GM19438 (cell line): ENCODE results near the gene KRTAP10-4.
"Not testable (repeated sequence)": the region's sequence is repeated elsewhere in the genome, so short reads cannot be mapped to it uniquely, and the experiment has no call there.

Source experiments
- ATAC-seq: cut with Tn5 transposase; IDR thresholded peaks from one replicate; pipeline ENCODE4 v1.9.1; 2021; ENCODE audit warnings: low read depth; ENCODE audit not compliant: unreplicated experiment

Gene KRTAP10-4

GRCh38 chr21:44573630-44574456 is at the start of gene KRTAP10-4:
Gene KRTAP10-4, plus strand, starts transcription at chr21:44573729. Its CDS starts 30 bp downstream, at chr21:44573759.
- ATAC-seq, result not testable (repeated sequence)

DNA sequence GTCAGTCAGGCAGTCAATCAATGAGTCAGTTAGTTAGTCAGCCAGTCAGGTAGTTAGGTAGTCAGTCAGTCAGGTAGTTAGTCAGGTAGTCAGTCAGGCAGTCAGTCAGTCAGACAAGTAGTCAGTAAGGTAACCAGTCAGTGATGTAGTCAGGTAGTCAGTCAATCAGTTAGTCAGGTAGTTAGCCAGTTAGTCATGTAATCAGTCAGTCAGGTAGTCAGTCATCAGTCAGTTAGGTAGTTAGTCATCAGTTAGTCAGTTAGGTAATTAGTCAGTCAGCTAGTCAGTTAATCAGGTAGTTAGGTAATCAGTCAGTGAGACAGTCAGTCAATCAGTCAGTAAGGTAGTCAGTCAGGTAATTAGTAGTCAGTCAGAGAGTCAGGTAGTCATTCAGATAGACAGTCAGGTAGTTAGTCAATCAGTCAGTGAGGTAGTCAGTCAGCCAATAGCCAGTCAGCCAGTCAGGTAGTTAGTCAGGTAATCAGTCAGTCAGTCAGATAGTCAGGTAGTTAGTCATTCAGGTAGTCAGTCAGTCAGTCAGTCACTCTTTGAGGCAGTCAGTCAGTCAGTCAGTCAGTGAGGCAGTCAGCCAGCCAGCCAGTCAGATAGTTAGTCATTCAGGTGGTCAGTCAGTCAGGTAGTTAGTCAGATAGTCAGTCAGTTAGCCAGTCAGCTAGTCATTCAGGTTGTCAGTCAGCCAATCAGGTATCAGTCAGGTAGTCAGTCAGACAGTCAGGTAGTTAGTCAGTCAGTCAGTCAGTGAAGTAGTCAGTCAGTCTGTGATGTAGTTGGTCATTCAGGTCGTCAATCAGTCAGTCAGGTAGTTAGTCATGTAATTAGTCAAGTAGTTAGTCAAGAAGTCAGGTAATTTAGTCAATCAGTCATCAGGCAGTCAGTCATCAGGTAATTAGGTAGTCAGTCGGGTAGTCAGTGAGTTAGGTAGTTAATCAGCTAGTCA is 48.8 kb upstream of the KRTAP10-4 start:
- ATAC-seq, result no peak

- no peak for ATAC-seq
Observed at GRCh38 chr21:44525391-44526095, 48.0 kb upstream of the KRTAP10-4 start.

- ATAC-seq, result no peak
Observed at GRCh38 chr21:44526096-44526997, 47.2 kb upstream of the KRTAP10-4 start.

DNA sequence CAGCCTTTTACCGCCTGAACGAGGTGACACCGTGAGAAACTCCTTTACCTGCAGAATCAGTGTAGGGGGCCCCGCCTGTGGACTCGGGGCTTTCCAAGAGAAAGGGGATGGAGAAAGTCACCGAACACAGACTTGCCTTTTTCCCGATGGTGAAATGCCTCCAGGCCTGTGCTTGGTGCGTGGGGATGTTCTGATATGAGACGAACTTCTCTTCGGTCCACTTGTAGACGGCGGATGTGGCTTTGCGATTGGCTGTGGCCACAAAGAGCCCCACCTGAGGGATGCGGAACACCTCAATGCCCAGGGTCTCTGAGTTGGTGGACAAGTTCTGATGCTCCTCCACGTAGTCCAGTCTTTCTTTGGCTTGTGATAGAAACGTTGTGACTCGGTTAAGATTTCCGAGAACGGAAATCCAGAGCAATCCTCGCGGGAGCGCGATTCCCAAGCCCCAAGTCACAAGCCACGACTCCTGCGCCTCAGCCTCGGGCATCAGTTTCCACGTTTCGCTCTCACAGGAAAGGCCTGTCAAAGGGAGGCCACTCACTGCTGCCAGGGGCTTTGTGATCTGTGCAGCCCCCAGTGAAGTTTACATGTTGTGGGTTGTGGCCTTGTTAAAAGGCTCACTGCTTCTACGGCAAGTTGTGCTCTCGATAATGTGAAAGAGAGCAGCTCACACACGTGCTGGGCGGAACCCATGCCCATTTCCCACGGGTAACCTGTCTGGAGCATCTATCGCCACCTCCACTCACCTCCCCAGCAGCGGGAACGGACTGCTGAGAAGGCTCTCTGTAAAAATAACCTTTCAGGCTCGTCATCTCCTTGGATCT is 46.2 kb upstream of the KRTAP10-4 start:
- ATAC-seq, result no peak

DNA sequence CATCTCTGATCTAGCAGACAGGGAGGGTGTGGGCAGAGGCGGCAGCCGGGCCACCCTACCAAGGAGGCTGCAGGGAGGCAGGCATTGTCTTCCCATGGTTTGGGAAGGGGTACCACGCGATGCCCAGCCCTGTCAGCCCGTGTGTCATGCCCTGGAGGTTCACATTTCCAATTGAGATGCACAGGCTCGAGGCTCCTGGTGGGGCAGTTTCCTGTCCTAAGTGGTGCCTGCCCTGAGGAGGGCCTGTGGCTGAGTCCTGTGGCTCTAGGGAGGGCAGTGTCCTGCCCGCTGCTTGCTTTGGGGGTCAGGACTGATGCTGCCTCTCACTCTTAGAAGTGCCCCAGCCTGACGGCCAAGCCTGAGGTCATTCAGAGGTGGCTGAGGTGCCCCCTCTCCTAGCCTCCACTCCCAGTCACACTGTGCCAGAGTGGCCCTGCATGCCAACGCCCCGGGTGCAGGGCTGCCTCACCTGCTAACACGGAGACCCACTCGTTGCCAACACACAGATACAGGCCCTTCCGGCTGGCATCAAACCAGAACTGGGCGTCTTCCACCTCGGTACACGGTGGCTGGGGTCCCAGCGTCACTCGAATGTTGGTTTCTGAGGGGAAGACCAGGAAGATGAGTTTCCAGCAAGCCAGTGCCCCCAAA is 45.4 kb upstream of the KRTAP10-4 start:
- no peak for ATAC-seq

GRCh38 chr21:44528634-44528995 is 44.9 kb upstream of the KRTAP10-4 start:
- ATAC-seq, result no peak

DNA sequence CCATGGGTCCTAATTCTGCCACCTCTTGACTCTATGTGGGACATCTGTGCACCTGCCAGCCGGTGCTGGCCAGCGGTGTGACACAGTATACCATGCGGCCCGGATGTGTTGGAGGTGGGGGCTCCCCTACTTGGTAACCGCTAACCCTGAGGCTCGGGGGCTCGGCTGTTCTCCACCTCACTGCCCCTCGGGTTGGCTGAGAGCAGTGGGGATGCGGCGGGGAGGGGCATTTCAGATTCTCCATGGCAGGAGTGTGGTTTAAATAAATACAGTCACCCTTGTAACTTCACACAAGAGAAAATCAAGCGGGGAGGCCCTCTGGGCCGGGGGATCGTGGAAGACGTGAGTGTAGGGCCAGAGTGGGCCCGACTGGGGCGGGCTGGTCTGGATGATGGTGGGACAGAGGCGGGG is 44.5 kb upstream of the KRTAP10-4 start:
- no peak for ATAC-seq

DNA sequence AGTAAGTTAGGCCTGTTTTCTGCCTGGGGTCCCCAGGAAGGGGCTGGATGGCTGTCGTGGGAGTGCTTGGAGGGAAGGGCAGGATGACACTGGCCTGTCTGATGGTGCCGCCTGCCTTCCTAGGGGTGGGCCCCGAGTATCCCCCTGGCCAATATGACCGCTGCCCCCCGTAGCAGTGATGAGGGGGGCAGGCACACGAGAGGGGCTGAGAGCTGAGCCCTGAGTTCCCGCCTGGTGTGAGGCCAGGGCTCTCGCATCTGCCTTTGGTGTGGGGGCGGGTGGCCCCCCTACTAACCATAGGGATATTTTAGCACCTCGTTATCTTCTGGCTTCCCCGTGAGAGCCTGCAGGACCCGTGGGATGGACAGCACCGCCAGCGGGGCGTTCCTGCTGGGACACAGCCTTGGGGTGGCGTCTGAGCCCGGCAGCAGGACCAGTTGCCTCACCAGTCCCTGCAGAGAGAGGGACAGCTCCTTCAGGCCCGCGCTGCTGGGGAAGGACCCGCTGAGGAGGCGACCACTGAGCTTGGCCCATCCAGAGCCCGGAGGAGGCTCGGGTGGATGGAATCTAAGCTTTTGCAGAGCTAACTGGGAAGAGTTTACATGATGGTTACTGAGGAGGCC is 43.9 kb upstream of the KRTAP10-4 start:
- no peak for ATAC-seq

DNA sequence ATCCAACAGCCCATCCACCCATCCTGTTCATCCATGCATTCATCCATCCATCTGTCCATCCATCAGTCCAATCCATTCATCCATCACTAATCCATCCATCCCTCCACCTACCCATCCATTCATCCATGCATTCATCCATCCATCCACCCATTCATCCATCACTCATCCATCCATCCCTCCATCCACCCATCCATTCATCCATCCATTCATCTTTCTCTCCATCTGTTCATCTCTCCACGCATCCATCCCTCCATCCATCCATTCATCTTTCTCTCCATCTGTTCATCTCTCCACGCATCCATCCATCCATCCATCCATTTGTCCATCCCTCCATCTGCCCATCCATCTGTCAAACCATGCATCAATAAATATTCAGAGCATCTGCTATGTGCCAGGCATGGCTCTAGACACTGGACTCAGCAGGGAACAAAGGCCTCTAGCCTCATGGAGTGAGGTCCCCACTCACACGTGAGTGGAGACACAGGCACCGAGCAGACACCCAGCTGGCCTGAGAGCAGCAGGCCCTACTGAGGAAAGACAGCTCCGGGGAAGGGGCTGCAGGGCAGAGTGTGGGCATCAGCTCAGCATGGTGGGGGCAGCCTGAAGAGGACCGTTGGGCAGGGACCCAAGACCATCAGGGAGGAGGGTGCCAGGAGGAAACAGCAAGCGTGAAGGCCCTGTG is 43.2 kb upstream of the KRTAP10-4 start:
- no peak for ATAC-seq

DNA sequence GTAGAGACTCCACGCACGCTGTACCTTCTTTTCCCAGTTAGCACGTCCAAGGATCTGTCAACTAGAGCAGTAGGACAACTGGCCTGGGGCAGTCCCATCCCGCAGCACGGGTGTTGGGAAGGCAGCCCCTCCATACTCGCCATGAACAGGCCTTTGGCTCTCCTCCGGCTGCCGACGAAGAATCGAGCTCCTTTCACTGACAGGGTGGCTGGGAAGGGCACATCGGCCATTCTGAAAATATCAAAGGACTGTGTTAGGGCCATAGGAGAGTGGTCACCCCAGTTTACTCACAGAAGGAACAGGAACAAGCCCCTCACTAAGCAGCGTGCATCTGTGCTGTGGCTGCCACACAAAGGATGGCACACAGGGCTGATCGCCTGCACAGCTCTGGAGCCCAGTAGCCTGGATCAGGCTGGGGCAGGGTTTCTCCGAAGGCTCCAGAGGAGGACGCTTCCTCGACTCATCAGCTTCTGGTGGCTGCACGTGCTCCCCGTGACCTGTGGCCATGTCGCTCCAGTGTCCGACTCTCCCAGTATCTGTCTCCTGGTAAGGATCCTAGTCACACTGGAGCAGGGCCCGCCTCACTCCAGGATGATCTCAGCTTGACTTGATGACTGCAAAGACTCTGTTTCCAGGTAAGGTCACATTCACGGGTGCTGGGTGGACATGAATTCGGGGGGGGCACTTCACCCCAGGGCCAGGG is 42.5 kb upstream of the KRTAP10-4 start:
- no peak for ATAC-seq

DNA sequence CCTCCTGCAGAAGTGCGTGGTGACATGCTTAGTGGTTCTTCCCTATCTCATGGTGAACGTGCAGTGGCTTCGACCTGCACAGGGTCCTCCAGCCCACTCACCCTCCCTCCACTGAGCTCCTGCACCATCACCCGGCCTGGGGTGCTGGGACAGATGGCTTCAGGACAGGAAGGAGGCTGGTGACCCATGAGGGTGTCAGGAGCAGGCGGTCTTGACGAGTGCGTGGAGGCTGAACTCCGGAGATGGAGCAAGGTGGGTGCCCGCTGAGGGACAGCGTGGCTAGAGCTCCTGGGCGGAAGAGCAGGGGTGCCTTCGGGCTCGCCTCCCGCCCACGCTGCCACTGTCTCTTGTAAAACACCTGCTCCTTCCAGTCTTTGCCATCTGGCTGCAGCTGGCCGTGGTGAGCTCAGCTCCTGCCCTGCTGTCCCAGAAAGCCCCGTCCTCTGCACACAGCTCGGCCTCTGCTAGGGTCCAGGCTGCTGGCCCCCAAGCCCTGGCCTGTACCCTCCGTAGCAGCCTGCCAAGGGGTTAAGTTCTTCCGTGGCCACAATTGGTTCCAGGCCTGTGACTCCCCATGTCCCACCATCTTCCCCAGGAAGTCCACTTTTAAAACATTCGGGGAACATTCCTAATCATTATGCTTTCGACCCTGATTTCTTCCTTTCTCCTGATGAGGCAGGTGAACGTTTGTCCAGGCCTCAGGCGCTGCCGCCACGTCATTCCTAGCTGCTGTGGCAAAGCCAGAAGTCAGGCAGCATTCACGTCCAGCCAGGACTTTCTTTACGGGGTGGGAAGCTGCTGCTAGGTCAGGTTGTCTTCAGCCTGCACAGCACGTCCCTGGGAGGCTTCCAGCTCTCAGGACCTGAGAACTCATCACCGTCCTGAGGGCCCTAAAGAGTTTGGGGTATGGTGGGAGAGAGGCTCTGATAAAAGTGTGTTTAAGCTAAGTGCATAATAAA is 41.6 kb upstream of the KRTAP10-4 start:
- ATAC-seq, result no peak

DNA sequence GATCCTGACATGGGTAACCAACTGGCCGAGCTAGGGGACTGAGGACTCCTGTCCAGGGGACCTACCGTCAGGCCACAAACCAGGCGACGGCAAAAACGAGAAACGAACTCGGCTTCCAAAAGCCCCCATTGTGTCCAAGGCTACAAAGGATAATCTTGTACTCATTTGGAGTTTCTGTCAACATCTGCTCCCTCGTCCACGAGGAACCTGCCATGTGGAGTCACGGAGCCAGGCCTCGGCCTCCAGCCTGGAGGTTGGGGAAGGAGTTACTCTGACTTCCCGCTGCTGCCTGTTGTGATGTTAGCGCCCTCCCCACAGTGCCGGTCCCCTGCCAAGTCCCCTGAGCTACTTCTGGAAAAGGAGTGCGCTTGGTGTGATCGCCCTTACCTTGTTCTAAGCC is 40.8 kb upstream of the KRTAP10-4 start:
- ATAC-seq, result no peak

DNA sequence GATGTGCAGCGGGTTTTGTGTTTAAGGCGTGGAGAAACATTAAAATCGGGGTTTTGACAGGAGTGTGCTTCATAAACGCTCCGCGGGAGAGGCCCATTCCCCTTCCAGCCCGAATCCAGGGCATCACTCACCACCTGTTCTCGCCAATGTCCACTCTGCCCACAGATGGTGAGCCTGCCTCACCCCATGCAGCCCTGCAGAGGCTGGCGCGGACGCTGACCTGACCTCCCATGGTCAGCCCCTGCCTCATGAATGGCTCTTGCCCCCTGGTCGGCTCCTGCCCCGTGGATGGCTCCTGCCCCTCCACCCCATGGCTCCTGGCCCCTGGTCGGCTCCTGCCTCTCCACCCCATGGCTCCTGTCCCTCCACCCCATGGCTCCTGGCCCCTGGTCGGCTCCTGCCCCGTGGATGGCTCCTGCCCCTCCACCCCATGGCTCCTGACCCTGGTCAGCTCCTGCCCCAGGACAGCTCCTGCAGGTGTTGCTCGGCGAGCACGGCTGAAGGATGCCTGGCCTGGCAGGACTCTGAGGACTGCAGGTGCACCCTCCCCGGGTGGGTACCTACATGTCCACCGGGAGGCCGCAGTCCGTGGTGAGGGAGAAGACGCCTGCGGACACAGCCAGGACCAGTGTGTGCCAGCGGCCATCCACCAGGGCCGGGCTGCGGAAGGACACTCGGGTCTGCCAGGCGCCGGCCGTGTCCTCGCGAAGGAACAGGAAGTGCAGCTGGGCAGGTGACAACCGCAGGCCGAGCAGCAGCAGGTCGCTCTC is 40.2 kb upstream of the KRTAP10-4 start:
- ATAC-seq, result no peak
